Measurements from ENCODE around the gene NEK4.

The NEK4 gene

GRCh38 chr3:52792961-52793695, 22.4 kb upstream of the NEK4 start:
- no peak for DNase-seq

- DNase-seq = no peak
These were observed 21.7 kb upstream of the NEK4 start for GRCh38 chr3:52792413-52792812.

GRCh38 chr3:52791928-52792327, 21.2 kb upstream of the NEK4 start:
- DNase-seq = no peak

- no peak for DNase-seq
These were observed 20.6 kb upstream of the NEK4 start for GRCh38 chr3:52791366-52791765.

- DNase-seq = no peak
These were observed 20.0 kb upstream of the NEK4 start for GRCh38 chr3:52790741-52791140.

- DNase-seq = no peak
These were observed 19.6 kb upstream of the NEK4 start for GRCh38 chr3:52790337-52790736.

- DNase-seq = no peak
These were observed 19.0 kb upstream of the NEK4 start for GRCh38 chr3:52789746-52790040.

GRCh38 chr3:52788890-52789745, 18.4 kb upstream of the NEK4 start:
- DNase-seq = no peak

- DNase-seq = no peak
These were observed 17.2 kb upstream of the NEK4 start for GRCh38 chr3:52787672-52788625.

GRCh38 chr3:52787246-52787645, 16.5 kb upstream of the NEK4 start:
- no peak for DNase-seq

- DNase-seq = no peak
These were observed 15.8 kb upstream of the NEK4 start for GRCh38 chr3:52786330-52787215.

- DNase-seq = no peak
These were observed 14.3 kb upstream of the NEK4 start for GRCh38 chr3:52784931-52785590.

GRCh38 chr3:52784021-52784621, 13.4 kb upstream of the NEK4 start:
- no peak for DNase-seq

- DNase-seq = no peak
These were observed 12.4 kb upstream of the NEK4 start for GRCh38 chr3:52783211-52783555.

GRCh38 chr3:52782412-52783210, 11.9 kb upstream of the NEK4 start:
- no peak for DNase-seq

- no peak for DNase-seq
These were observed 11.0 kb upstream of the NEK4 start for GRCh38 chr3:52781741-52782140.

GRCh38 chr3:52779837-52780585, 9.3 kb upstream of the NEK4 start:
- no peak for DNase-seq

GRCh38 chr3:52779011-52779836, 8.5 kb upstream of the NEK4 start:
- no peak for DNase-seq
